SH-SY5Y (cell line): ENCODE measurements around the gene LNX1.

Source experiments
- GATA2 ChIP-seq: IDR thresholded peaks from 2 replicates; pipeline ENCODE4 v1.6.1; 2011; ENCODE audit warnings: mild to moderate bottlenecking, low read depth, low read length
- GATA3 ChIP-seq: IDR thresholded peaks from 2 replicates; pipeline ENCODE4 v1.6.1; 2011; ENCODE audit warnings: low read depth, mild to moderate bottlenecking, low read length, moderate library complexity

GRCh38 chr4:53455766-53456165 is 135.5 kb downstream of the LNX1 start:
- TF ChIP-seq GATA2 (no peak), GATA3 (no peak)
